Occipital lobe (tissue), 2 donors: ENCODE data around the gene ZNF26. TPM values are rescaled to one million over a fixed set of nuclear protein-coding genes. Genes with fewer than 3 reads are reported as not detected.
"Not testable (repeated sequence)": the region's sequence is repeated elsewhere in the genome, so short reads cannot be mapped to it uniquely, and the experiment has no call there.

Experiments
- DNase-seq: peaks from one replicate; lab custom pipeline; 2025; lab: John Stamatoyannopoulos, UW
- total RNA-seq: library from RNA; depleted of rRNA; stranded (reverse); fragments of >200 nt; gene quantifications from one replicate; pipeline ENCODE4 v1.2.3, GENCODE V29; 2014

The ZNF26 gene
- total RNA-seq, 1 donor from 2014 or later, result 17.8 TPM

GRCh38 chr12:132955094-132956010, 30.8 kb upstream of the ZNF26 start:
- peak; percentile 42 for DNase-seq

DNA sequence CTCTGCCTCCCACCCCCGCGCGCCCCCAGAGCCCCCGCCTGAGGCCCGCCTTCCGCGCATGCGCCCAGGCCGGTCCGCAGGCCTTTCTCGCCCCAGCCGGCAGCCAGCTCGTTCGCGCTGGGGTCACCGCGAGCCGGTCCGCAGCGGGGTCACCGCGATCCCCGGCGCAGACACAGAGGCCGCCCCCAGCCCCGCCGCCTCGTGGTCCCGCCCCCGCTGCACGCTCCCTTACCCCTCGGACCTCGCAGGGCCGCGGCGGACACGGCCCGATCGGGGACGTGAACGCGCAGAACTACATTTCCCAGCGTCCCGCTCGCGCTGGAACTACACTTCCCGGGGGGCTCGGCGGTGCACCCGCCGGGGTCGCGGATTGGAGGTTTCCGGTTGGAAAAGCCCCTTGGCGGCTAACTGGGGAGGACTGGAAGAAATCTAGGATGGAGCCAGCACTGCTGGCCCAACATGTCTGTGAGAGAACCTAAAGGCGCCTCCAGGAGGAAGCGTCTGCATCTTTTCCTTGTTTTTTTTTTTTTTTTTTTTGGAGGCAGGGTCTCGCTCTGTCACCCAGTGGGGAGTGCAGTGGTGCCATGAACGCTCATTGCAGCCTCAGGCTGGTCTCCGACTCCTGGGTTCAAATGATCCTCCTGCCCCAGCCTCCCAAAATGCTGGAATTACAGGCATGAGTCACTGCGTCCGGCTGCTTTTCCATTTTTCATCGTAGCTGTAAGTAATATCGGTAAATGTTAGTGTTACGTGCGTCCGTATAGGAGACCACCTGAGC, 30.0 kb upstream of the ZNF26 start, which contains the start of gene ZNF605:
ZNF605 (minus strand) TSS at position 296 of the 778 bp plus-strand sequence. CDS start 10,671 bp downstream, outside the sequence.
- DNase-seq, result peak; percentile 90

GRCh38 chr12:132961790-132962189, 24.4 kb upstream of the ZNF26 start:
- not testable (repeated sequence) for DNase-seq

DNA sequence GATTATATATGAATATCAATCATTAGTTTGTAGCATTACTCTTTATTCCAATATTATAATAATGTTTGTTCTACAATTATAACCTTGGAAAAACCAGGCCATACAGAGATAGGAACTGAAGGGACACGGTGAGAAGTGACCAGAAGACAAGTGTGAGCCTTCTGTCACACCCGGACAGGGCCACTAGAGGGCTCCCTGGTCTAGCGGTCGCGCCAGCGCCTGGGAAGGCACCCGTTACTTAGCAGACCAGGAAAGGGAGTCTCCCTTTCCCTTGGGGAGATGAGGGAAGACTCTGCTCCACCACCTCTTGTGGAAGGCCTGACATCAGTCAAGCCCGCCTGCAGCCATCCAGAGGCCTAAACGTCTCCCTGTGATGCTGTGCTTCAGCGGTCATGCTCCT, 22.2 kb upstream of the ZNF26 start:
- not testable (repeated sequence) for DNase-seq

DNA sequence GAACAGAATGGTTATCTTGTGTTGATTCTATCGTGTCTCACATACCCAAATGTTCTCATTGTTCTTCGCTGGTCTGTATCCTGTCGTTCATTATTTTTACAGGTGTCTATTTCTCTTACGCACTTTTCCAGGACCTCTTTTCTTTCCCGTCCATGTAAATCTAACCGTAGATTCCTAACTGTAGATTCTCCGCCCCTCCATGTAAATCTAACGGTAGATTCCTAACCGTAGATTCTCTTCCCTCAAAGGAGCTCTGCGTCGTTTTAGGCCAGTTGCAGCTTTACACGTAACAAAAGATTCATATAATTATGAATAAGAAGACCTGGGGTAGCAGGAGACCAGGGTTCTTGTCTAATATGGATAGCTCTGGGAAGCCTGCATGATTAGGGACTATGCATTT, 20.4 kb upstream of the ZNF26 start:
- DNase-seq, result no peak

GRCh38 chr12:132966676-132967415, 19.3 kb upstream of the ZNF26 start:
- no peak for DNase-seq

DNA sequence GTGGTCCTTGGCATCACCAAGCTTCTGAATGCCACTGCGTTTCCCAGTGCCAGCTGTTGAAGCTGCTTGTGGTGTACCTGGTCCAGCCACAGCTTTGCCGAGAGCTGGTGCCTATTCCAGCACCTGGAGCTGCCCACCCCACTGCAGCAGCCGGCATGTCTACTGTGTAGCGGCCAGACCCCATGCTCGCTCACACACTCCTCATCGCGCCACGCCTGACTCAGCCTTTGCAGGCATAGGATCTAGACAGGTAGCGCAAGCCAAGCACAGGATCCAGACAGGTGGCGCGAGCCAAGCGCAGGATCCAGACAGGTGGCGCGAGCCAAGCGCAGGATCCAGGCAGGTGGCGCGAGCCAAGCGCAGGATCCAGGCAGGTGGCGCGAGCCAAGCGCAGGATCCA, 18.4 kb upstream of the ZNF26 start:
- no peak for DNase-seq

DNA sequence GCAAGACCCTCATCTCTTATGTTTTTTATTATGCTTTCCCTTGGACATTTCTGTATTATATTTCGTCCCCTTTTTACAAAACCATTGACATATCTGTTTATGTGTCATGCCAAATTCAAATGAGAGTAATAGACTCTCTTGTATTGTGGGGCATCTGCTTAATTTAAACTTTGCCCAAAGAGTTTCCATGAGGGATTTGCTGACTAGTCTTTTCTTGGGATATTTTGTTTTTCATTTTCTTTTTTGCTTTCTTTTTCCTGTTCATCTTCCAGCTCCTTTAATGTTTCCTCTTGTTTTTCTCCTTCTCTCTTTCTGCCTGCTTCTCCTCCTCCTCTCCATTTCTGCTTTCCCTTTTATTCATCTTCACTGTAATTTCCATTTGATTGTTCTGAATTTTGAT, 13.8 kb upstream of the ZNF26 start:
- no peak for DNase-seq

GRCh38 chr12:132976870-132977269, 9.3 kb upstream of the ZNF26 start:
- not testable (repeated sequence) for DNase-seq

DNA sequence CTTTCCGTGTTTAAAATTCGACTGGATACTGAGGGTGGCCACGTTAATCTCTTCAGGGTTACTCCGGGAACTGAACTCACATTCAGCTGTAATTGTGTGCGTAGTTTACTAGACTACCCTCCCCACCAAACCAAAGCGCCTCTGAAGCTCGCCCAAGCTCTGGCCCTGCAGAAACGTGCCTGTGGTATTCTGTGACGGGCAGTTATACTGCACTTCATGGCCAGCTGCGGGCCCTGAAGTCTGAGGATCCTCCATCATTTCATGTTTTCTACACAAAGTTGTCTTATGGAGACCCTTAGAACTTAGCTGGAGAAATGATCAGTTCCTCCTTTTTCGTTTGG, 688 bp downstream of the ZNF26 start:
- DNase-seq, result no peak

GRCh38 chr12:132998741-132999140, 12.6 kb downstream of the ZNF26 start:
- no peak for DNase-seq

DNA sequence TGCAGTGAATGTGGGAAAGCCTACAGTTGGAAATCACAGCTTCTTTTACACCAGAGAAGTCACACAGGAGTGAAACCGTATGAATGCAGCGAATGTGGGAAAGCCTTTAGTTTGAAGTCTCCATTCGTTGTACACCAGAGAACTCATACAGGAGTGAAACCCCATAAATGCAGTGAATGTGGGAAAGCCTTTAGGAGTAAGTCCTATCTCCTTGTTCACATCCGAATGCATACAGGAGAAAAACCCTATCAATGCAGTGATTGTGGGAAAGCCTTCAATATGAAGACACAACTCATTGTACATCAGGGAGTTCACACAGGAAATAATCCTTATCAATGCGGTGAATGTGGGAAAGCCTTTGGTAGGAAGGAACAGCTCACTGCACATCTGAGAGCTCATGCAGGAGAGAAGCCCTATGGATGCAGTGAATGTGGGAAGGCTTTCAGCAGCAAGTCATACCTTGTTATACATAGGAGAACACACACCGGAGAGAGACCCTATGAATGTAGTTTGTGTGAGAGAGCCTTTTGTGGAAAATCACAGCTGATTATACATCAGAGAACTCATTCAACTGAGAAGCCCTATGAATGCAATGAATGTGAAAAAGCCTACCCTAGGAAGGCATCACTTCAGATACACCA, 24.6 kb downstream of the ZNF26 start:
- no peak for DNase-seq

DNA sequence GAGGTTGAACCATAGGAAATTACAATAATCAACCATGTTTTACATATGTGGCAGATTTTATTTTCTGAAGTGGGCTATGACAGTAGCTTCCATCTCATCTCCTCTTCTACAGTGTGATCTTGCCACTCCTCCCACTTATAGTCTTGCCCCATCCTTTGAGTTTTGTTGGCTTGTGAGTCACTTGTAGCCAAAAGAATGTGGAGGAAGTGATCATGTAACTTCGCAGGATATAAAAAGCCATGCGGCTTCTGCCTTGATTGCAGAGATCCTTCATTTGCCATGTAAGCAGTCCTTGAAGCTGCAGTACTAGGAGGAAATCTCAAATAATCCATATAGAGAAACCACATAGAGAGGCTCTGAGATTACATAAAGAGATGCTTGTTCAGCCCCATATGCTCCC, 37.4 kb downstream of the ZNF26 start:
- no peak for DNase-seq

GRCh38 chr12:133026996-133027395, 40.8 kb downstream of the ZNF26 start:
- DNase-seq, result no peak

DNA sequence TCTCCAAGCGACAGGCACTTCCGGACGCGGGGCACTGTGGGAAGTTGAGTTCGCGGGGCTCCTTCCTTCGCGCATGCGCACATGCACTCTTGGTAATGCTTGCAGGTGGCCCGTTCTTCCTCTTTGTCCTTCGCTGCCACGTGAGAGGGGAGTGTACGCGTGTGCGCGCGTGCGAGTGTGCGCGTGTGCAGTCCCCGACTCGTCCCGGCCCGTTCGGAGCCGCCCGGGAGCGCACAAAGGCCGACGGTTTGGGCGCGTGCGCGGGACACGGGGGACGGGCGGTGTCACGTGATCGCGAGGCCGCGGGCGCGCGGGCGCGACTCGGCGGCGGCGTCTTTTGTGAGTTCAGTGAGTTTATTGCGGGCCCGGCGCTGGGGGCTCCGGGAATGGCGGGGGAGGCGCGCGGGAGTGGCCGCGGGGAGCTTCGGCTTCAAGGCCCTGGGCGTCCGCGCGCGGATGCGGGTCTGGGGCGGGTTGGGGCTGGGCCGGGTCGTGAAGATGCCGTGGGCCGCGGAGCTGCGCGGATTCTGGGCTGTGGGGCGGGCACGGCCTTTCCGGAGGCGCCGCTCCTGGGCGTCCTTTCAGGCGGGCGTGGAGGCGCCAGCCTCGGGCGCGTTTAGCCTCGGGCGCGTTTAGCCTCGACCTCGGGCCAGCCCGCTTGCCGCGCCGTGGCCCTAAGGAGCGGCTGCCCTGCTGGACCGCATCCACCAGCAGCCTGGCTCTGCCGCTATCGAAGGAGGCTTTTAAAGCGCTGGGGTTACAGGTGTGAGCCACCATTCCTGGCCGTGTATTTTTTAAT, 51.2 kb downstream of the ZNF26 start, which contains the start of gene ZNF84:
ZNF84 (plus strand) TSS at position 303 of the 799 bp plus-strand sequence. CDS start 3,959 bp downstream, outside the sequence.
- peak; percentile 90 for DNase-seq

GRCh38 chr12:133038118-133038709, 52.0 kb downstream of the ZNF26 start:
- no peak for DNase-seq

GRCh38 chr12:133046698-133047097, 60.5 kb downstream of the ZNF26 start:
- no peak for DNase-seq

DNA sequence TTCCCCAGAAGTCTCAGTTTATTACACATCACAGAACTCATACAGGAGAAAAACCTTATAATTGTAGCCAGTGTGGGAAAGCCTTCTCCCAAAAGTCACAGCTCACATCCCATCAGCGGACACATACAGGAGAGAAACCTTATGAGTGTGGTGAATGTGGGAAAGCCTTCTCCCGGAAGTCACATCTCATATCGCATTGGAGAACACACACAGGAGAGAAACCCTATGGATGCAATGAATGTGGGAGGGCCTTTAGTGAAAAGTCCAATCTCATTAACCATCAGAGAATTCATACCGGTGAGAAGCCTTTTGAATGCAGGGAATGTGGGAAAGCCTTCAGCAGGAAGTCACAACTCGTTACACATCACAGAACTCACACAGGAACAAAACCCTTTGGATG, 71.3 kb downstream of the ZNF26 start:
- DNase-seq, result no peak

DNA sequence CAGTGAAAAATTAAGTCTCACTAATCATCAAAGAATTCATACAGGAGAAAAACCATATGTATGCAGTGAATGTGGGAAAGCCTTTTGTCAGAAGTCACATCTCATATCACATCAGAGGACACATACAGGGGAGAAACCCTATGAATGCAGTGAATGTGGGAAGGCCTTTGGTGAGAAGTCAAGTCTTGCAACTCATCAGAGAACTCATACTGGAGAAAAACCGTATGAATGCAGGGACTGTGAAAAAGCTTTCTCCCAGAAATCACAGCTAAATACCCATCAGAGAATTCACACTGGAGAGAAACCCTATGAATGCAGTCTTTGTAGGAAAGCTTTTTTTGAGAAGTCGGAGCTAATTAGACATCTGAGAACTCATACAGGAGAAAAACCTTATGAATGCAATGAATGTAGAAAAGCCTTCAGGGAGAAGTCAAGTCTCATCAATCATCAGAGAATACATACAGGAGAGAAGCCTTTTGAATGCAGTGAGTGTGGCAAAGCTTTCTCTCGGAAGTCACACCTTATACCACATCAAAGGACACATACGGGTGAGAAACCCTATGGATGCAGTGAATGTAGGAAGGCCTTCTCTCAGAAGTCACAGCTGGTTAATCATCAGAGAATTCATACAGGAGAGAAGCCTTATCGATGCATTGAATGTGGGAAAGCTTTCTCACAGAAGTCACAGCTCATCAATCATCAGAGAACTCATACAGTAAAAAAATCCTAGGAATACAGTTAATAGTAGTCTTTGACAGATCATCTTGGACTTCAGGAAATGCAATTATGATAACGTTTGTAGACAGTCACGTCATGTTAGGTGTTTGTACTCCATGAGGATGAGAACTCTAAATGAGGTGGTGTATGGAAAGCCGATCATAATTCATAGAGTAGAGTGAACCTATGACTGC, 72.3 kb downstream of the ZNF26 start:
- DNase-seq, result no peak
